Hematopoietic multipotent progenitor cell treated with erythropoietin and hydrocortisone succinate and interleukin-3 and kit ligand, for 4 days (in vitro differentiated cells): ENCODE data around the gene UBXN4.

Source experiments
- DNase-seq: peaks from one replicate; pipeline ENCODE4 v3.0.0-alpha.2; 2015

Gene UBXN4

GRCh38 chr2:135815269-135815668 lies 73.6 kb downstream of the UBXN4 start:
- no peak for DNase-seq

GRCh38 chr2:135817466-135817865 lies 75.8 kb downstream of the UBXN4 start:
- no peak for DNase-seq

GRCh38 chr2:135817951-135818350 lies 76.3 kb downstream of the UBXN4 start:
- no peak for DNase-seq

- peak; percentile 69 for DNase-seq
These were observed 77.4 kb downstream of the UBXN4 start for GRCh38 chr2:135818937-135819610.

GRCh38 chr2:135820003-135820618 lies 78.5 kb downstream of the UBXN4 start:
- DNase-seq: peak; percentile 82

- DNase-seq: no peak
These were observed 79.5 kb downstream of the UBXN4 start for GRCh38 chr2:135821190-135821589.

- DNase-seq: peak; percentile 28
These were observed 81.2 kb downstream of the UBXN4 start for GRCh38 chr2:135822855-135823254.

GRCh38 chr2:135825131-135825530 lies 83.5 kb downstream of the UBXN4 start:
- DNase-seq: no peak

- DNase-seq: peak; percentile 26
These were observed 84.0 kb downstream of the UBXN4 start for GRCh38 chr2:135825550-135826176.

- no peak for DNase-seq
These were observed 84.9 kb downstream of the UBXN4 start for GRCh38 chr2:135826544-135826943.

GRCh38 chr2:135829378-135830135 lies 87.9 kb downstream of the UBXN4 start:
- no peak for DNase-seq

GRCh38 chr2:135831180-135831812 lies 89.6 kb downstream of the UBXN4 start:
- DNase-seq: no peak

GRCh38 chr2:135832891-135833290 lies 91.2 kb downstream of the UBXN4 start:
- no peak for DNase-seq
